ENCODE data around the gene MIA.
A peak's percentile ranks its signal among the peaks of the same experiment; 100 is the strongest.
"Not testable (repeated sequence)": the region's sequence is repeated elsewhere in the genome, so short reads cannot be mapped to it uniquely, and the experiment has no call there.

The MIA gene

DNA sequence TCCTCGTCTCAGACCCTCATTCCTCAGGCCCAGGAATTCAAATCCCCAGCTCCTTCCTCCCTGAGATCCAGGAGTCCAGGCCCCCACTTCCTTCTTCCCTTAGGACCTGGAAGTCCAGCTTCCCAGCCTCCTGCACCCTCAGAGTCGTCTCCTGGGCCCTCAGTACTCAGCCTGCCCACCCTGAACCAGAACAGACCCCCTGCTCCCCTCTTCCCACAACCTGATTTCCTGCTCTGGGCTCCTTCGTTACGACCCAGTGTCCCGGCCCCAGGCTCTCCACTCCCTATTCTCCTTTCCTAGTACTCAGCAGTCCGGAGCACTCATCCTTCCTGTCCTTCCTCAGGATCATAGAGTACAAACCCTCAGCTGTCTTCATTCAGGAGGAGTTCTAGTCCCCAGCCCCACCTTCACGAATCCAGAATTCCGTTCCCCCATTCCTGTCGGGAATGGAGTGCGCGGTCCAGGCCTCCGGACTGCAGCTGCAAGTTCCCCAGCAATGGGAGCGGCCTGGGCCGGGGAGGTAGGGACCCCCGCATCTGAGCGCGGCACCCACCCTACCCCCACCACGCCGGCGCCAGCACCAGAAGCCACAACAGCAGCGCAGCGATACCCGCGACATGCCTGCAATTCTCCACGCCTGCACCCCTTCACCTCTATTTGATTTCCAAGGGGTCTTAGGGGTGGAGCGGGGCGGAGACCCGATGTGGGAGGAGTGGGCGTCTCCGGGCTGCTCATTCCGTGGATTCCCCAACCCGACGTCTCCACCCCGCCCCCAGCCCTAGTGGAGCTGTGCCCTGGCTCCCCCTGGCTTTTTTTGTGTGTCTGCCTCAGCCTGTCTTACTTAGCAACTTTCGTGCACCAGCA is 36.4 kb downstream of the MIA start:
- POLR2A ChIA-PET, result interaction anchor here (1.2 to 1.4 kb wide), 2 partner anchors 34 to 61 kb away, joined by 3 to 5 read pairs; partner anchors contain the start of gene ACTMAP
- 0 out of 2 replicates have a peak overlapping the region, but pooled peaks have one; percentile 37 for H3K27ac ChIP-seq (ENCODE audit: extremely low read depth, low read depth, low read length)
- TF ChIP-seq ZBTB17 (tag by site-specific recombination; IDR thresholded peaks at IDR 0.05), result peak; percentile 49; the same call in 1 of the 2 replicates
- peak; percentile 48; the same call in 1 of the 2 replicates for TF ChIP-seq KLF1 (tag by site-specific recombination; IDR thresholded peaks at IDR 0.05)
- TF ChIP-seq ZNF600 (tag by site-specific recombination; IDR thresholded peaks at IDR 0.05), result peak; percentile 90
- TF ChIP-seq KLF8 (tag by site-specific recombination; IDR thresholded peaks at IDR 0.05), result peak; percentile 71
- TF ChIP-seq ZEB2 (tag by site-specific recombination; IDR thresholded peaks at IDR 0.05), result no peak
- no peak for TF ChIP-seq ZNF24 (tag by site-specific recombination; IDR thresholded peaks at IDR 0.05)
- no peak for TF ChIP-seq ZNF629 (tag by site-specific recombination; IDR thresholded peaks at IDR 0.05)
- TF ChIP-seq ZNF174 (tag by site-specific recombination; IDR thresholded peaks at IDR 0.05), result no peak
- no peak for TF ChIP-seq ZNF274 (IDR thresholded peaks at IDR 0.05; ENCODE audit: low read length)
- no peak for TF ChIP-seq ZNF274 (tag by site-specific recombination; IDR thresholded peaks at IDR 0.05; ENCODE audit: borderline replicate concordance)
- TF ChIP-seq ZFHX2 (tag by site-specific recombination; conservative IDR thresholded peaks at IDR 0.05), result peak; percentile 74
- TF ChIP-seq EGR2 (tag by site-specific recombination; IDR thresholded peaks at IDR 0.05; ENCODE audit: low read depth), result peak; percentile 53; the same call in 1 of the 2 replicates
- TF ChIP-seq ZNF544 (tag by site-specific recombination; IDR thresholded peaks at IDR 0.05), result no peak
- TF ChIP-seq IKZF3 (tag by site-specific recombination; IDR thresholded peaks at IDR 0.05), result peak; percentile 59
- no peak for TF ChIP-seq ZNF404 (tag by site-specific recombination; IDR thresholded peaks at IDR 0.05)
- H3K36me3 ChIP-seq (ENCODE audit: control insufficient read depth in 2 of 2, insufficient read depth in 1 of 2, low read length in 2 of 2), result peaks cover 20 to 31% of the 10 kb centered on the region in 2 experiments
- no peaks in the 10 kb centered on the region for H3K9me3 ChIP-seq (ENCODE audit: control insufficient read depth, insufficient read depth, low read depth, low read length)
- CTCF ChIA-PET, result interaction anchor here (0.7 to 1.2 kb wide), 4 partner anchors 8 to 153 kb away, joined by 3 to 5 read pairs (median 3); partner anchors contain the start of gene SNRPA
- H3K4me1 ChIP-seq (ENCODE audit: control insufficient read depth, insufficient read depth, low read length), result peaks cover 18% of the 10 kb centered on the region
- H3K4me3 ChIP-seq (ENCODE audit: low read depth, low read length), result no peak overlapping the region

DNA sequence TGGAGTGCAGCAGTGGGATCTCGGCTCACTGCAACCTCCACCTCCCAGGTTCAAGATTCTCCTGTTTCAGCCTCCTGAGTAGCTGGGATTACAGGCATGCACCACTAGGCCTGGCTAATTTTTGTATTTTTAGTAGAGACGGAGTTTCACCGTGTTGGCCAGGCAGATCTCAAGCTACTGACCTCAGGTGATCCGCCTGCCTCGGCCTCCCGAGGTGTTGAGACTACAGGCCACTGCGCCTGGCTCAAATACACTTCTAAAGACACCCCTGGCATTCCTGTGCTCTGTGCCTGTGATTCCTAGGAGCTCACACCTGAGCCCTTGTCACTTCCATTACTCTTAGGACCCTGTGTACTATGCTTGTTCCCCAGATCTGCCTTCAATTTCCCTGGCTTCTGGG is 37.2 kb downstream of the MIA start:
- CTCF ChIA-PET, result interaction anchor here (0.7 to 1.2 kb wide), 3 partner anchors 18 to 102 kb away, joined by 3 to 4 read pairs (median 3); partner anchors contain the start of gene SNRPA
- POLR2A ChIA-PET, result interaction anchor here (0.7 kb wide), 2 partner anchors 35 to 314 kb away, joined by 3 read pairs; no protein-coding TSS in a partner anchor

DNA sequence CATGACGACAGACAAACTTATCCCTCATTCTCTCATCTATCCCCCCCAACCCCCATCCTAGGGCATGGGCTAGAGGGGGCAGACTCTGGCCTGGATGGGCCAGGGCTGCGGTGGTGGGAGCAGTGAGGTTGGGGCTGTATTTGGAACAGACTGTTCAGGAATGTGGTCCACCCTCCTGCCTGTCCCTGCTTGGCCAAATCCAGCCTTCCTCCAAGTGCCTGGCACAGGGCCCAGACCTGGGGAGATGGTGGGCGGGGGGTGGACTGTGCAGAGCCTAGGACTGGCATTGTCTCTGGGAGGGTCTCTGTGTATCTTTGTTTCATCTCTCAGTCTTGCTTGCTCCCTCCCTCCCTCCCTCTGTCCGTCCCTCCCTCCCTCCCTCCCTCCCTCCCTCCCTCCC is 37.9 kb downstream of the MIA start:
- CTCF ChIA-PET, result interaction anchor here (0.7 to 1.2 kb wide), 2 partner anchors 18 to 102 kb away, joined by 3 to 4 read pairs; no protein-coding TSS in a partner anchor
- Histone ChIP-seq H3K4me3 (ENCODE audit: low read depth, low read length) (no peak overlapping the region), H3K36me3 (ENCODE audit: control insufficient read depth in 2 of 2, insufficient read depth in 1 of 2, low read length in 2 of 2) (peaks cover 8 to 18% of the 10 kb centered on the region in 2 experiments; a peak in 2 of 3 replicates), H3K4me1 (ENCODE audit: control insufficient read depth, insufficient read depth, low read length) (peaks cover 9% of the 10 kb centered on the region), H3K9me3 (ENCODE audit: control insufficient read depth, insufficient read depth, low read depth, low read length) (no peaks in the 10 kb centered on the region), H3K27ac (ENCODE audit: extremely low read depth, low read depth, low read length) (no peak overlapping the region)
- POLR2A ChIA-PET, result interaction anchor here (0.6 kb wide), 1 partner anchor 96 kb away, joined by 3 read pairs; the partner anchor contains the start of gene ITPKC
- no peak for TF ChIP-seq ZFP41 (tag by site-specific recombination; IDR thresholded peaks at IDR 0.05; ENCODE audit: borderline replicate concordance)
- no peak for TF ChIP-seq ZNF202 (tag by site-specific recombination; IDR thresholded peaks at IDR 0.05; ENCODE audit: borderline replicate concordance)
- TF ChIP-seq ZNF600 (tag by site-specific recombination; IDR thresholded peaks at IDR 0.05), result peak; percentile 49; the same call in 1 of the 2 replicates
- no peak for TF ChIP-seq ZNF211 (tag by site-specific recombination; IDR thresholded peaks at IDR 0.05; ENCODE audit: low read depth)
- no peak for TF ChIP-seq ZNF777 (tag by site-specific recombination; IDR thresholded peaks at IDR 0.05; ENCODE audit: borderline replicate concordance)
- no peak for TF ChIP-seq SETDB1 (IDR thresholded peaks at IDR 0.05; ENCODE audit: insufficient read length, low read length)
- TF ChIP-seq REPIN1 (tag by site-specific recombination; IDR thresholded peaks at IDR 0.05; ENCODE audit: low read depth), result no peak
- TF ChIP-seq, protein P1, sequence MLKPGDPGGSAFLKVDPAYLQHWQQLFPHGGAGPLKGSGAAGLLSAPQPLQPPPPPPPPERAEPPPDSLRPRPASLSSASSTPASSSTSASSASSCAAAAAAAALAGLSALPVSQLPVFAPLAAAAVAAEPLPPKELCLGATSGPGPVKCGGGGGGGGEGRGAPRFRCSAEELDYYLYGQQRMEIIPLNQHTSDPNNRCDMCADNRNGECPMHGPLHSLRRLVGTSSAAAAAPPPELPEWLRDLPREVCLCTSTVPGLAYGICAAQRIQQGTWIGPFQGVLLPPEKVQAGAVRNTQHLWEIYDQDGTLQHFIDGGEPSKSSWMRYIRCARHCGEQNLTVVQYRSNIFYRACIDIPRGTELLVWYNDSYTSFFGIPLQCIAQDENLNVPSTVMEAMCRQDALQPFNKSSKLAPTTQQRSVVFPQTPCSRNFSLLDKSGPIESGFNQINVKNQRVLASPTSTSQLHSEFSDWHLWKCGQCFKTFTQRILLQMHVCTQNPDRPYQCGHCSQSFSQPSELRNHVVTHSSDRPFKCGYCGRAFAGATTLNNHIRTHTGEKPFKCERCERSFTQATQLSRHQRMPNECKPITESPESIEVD (tag by site-specific recombination; IDR thresholded peaks at IDR 0.05), result no peak
- no peak for TF ChIP-seq ZNF394 (tag by site-specific recombination; IDR thresholded peaks at IDR 0.05; ENCODE audit: borderline replicate concordance)
- TF ChIP-seq ZNF558 (tag by site-specific recombination; IDR thresholded peaks at IDR 0.05), result no peak
- TF ChIP-seq, protein P2, sequence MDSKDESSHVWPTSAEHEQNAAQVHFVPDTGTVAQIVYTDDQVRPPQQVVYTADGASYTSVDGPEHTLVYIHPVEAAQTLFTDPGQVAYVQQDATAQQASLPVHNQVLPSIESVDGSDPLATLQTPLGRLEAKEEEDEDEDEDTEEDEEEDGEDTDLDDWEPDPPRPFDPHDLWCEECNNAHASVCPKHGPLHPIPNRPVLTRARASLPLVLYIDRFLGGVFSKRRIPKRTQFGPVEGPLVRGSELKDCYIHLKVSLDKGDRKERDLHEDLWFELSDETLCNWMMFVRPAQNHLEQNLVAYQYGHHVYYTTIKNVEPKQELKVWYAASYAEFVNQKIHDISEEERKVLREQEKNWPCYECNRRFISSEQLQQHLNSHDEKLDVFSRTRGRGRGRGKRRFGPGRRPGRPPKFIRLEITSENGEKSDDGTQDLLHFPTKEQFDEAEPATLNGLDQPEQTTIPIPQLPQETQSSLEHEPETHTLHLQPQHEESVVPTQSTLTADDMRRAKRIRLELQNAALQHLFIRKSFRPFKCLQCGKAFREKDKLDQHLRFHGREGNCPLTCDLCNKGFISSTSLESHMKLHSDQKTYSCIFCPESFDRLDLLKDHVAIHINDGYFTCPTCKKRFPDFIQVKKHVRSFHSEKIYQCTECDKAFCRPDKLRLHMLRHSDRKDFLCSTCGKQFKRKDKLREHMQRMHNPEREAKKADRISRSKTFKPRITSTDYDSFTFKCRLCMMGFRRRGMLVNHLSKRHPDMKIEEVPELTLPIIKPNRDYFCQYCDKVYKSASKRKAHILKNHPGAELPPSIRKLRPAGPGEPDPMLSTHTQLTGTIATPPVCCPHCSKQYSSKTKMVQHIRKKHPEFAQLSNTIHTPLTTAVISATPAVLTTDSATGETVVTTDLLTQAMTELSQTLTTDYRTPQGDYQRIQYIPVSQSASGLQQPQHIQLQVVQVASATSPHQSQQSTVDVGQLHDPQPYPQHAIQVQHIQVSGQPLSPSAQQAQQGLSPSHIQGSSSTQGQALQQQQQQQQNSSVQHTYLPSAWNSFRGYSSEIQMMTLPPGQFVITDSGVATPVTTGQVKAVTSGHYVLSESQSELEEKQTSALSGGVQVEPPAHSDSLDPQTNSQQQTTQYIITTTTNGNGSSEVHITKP (tag by site-specific recombination; IDR thresholded peaks at IDR 0.05), result peak; percentile 81

More for the DNA sequence above, 37.2 kb downstream of the MIA start:
- 0 out of 2 replicates have a peak, but pooled peaks have one; percentile 18 for TF ChIP-seq ZBTB17 (tag by site-specific recombination; IDR thresholded peaks at IDR 0.05)
- H3K4me1 ChIP-seq (ENCODE audit: control insufficient read depth, insufficient read depth, low read length); H3K27ac ChIP-seq (ENCODE audit: extremely low read depth, low read depth, low read length); H3K9me3 ChIP-seq (ENCODE audit: control insufficient read depth, insufficient read depth, low read depth, low read length); H3K4me3 ChIP-seq (ENCODE audit: low read depth, low read length): not testable (repeated sequence)
- H3K36me3 ChIP-seq (ENCODE audit: control insufficient read depth in 2 of 2, insufficient read depth in 1 of 2, low read length in 2 of 2), result peaks cover 14 to 24% of the 10 kb centered on the region in 2 experiments; a peak in 2 of 3 replicates
